Neural crest cell (in vitro differentiated cells): ENCODE results near the gene PXDN. TPM values are rescaled to one million over a fixed set of nuclear protein-coding genes. Genes with fewer than 3 reads are reported as not detected.

Experiments
- DNase-seq: peaks from one replicate; pipeline ENCODE4 v3.0.0; 2021; ENCODE audit warnings: low read depth, mixed read lengths, low spot score
- H3K27ac Mint-ChIP-seq: one replicate; pipeline ENCODE4 v1.8.0; 2021; ENCODE audit warnings: mild to moderate bottlenecking, mixed read lengths; ENCODE audit not compliant: unreplicated experiment
- H3K27me3 Mint-ChIP-seq: 2 replicates; pipeline ENCODE4 v1.8.0; 2021; ENCODE audit warnings: low read depth, mild to moderate bottlenecking, mixed read lengths
- H3K36me3 Mint-ChIP-seq: 2 replicates; pipeline ENCODE4 v1.8.0; 2021; ENCODE audit warnings: low read depth, mild to moderate bottlenecking, mixed read lengths
- H3K4me1 Mint-ChIP-seq: 2 replicates; pipeline ENCODE4 v1.8.0; 2021; ENCODE audit warnings: mixed read lengths
- H3K4me3 Mint-ChIP-seq: one replicate; pipeline ENCODE4 v1.8.0; 2021; ENCODE audit warnings: mild to moderate bottlenecking, mixed read lengths
- H3K9me3 Mint-ChIP-seq: 2 replicates; pipeline ENCODE4 v1.8.0; 2021; ENCODE audit warnings: mixed read lengths
- total RNA-seq: library from RNA; stranded (reverse); gene quantifications from 2 replicates; pipeline ENCODE4 v1.2.1, GENCODE V29; 2021
- TF ChIP-seq, protein P1 (sequence below): fragments of 200-600 bp; sonication (generic); conservative IDR thresholded peaks from 2 replicates; pipeline ENCODE4 v1.5.0; 2021; ENCODE audit warnings: antibody characterized with exemption, mild to moderate bottlenecking

PXDN gene
- total RNA-seq, 1 donor from 2014 or later: 218 TPM

DNA sequence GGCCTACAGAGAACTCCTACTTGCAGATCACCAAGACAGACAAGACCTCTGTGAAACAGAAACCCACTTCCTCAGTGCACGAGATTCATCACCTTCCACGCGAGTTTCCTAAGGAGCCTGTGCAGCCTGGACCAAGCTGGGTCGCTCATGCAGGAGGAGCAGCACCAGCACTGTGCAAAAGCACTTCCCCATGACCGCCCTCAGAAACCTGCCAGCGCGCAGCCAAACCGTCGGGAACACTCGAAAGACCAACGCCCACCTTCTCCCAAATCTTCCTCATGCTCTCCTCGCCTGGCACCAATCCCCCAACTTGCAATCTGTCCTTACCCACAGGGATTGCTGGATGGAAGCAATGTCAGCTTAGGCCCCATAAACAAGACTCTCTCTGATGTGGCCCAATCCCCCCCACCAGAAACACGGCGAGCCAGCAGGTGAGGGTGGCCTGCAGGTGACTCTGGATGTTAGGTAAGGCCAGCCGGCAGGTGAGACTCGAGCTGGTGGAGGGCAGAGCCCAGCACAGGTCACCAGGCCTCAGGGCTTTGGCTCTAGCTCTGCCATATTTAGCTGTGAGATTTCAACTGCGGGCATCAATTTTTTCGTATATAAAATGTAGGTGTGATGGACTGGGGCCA is 69.4 kb downstream of the PXDN start:
- Mint-ChIP-seq H3K4me1 (no peaks in the 10 kb centered on the region), H3K27me3 (no peaks in the 10 kb centered on the region), H3K27ac (peak overlapping the region; percentile 52), H3K9me3 (no peaks in the 10 kb centered on the region), H3K36me3 (peaks cover 11% of the 10 kb centered on the region), H3K4me3 (no peak overlapping the region)
- TF ChIP-seq, protein P1, sequence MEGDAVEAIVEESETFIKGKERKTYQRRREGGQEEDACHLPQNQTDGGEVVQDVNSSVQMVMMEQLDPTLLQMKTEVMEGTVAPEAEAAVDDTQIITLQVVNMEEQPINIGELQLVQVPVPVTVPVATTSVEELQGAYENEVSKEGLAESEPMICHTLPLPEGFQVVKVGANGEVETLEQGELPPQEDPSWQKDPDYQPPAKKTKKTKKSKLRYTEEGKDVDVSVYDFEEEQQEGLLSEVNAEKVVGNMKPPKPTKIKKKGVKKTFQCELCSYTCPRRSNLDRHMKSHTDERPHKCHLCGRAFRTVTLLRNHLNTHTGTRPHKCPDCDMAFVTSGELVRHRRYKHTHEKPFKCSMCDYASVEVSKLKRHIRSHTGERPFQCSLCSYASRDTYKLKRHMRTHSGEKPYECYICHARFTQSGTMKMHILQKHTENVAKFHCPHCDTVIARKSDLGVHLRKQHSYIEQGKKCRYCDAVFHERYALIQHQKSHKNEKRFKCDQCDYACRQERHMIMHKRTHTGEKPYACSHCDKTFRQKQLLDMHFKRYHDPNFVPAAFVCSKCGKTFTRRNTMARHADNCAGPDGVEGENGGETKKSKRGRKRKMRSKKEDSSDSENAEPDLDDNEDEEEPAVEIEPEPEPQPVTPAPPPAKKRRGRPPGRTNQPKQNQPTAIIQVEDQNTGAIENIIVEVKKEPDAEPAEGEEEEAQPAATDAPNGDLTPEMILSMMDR: no peak
- no peak for DNase-seq

DNA sequence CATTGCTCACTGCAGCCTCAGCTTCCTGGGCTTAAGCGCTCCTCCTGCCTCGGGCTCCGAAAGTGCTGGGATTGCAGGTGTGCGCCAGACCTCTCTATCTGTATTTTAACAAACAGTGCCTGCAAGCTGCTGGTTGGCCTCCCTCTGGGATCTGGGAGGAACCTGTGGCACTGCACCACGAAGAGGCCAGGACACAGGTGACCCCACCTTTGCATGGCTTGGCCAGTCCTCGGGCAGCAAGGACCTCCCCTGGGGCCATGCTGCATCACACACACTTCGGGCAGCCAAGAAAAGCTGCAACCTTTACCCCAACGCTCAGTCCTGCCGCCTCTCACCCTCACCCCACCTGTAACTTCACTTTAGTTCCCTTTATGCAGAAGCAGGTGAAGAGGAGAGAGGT is 70.0 kb downstream of the PXDN start:
- H3K36me3 Mint-ChIP-seq: peaks cover 14% of the 10 kb centered on the region
- TF ChIP-seq, protein P1: no peak
- H3K27ac Mint-ChIP-seq: no peak overlapping the region
- no peaks in the 10 kb centered on the region for H3K27me3 Mint-ChIP-seq
- DNase-seq: no peak
- no peaks in the 10 kb centered on the region for H3K9me3 Mint-ChIP-seq
- H3K4me3 Mint-ChIP-seq: no peak overlapping the region
- no peaks in the 10 kb centered on the region for H3K4me1 Mint-ChIP-seq

DNA sequence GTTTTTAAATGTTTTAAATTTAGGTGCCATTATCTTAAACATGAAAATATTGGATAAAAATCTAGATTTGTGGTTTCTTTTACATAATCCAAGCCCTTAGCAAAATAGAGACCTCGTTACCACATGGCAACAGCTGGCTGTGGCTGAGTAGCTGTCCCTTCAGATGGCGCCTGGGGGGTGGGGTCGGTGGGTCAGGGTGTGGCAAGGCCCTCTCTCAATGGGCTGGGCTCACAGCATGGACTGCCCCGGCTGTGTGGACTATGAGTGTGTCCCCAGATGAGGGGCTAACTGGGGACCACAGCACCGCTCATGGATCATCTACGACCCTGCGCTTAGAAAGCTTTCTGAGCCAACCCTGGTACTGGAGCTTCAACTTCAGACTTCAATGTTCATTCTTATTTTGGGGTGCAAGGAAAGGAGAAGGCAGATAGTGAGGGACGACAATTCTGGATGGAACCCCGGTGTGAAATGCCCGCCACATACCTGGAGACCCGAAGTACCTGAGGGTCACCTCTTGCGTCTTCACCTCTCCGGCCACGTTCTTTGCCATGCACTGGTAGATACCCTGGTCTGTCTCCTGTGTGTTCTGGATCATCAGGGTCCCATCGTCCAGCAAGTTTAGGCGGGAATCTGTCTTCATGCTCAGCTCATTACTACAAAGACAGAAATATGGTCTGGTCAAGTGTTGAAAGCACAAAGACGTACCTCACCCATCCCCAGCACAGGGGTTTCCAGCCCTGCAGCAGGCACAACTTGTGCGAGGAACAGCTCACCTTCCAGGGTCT is 71.0 kb downstream of the PXDN start:
- H3K27ac Mint-ChIP-seq: no peak overlapping the region
- H3K4me3 Mint-ChIP-seq: no peak overlapping the region
- peaks cover 21% of the 10 kb centered on the region for H3K36me3 Mint-ChIP-seq
- H3K9me3 Mint-ChIP-seq: no peaks in the 10 kb centered on the region
- no peaks in the 10 kb centered on the region for H3K4me1 Mint-ChIP-seq
- TF ChIP-seq, protein P1: no peak
- H3K27me3 Mint-ChIP-seq: no peaks in the 10 kb centered on the region
- no peak for DNase-seq

DNA sequence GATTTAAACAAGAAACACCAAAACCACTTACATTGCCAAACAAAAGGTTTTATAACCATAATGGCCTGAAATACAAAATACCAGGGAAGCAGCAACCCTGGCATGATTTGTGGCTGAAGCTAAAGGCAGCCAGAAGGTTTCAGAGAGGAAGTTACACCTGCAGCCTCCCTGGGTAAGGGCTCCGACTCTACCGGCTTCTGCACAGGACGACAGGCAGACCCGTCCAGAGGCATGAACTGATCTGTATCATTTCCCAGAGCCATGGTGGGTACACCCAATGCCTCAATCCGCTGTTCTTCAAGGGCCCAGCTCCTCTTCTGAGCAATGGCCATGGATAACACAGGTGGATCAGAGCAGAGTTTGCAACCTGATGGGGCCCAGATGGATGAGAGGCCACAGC is 71.6 kb downstream of the PXDN start:
- TF ChIP-seq, protein P1: no peak
- Mint-ChIP-seq H3K36me3 (peaks cover 22% of the 10 kb centered on the region), H3K27ac (no peak overlapping the region), H3K27me3 (no peaks in the 10 kb centered on the region), H3K4me1 (no peaks in the 10 kb centered on the region), H3K4me3 (no peak overlapping the region), H3K9me3 (no peaks in the 10 kb centered on the region)
- DNase-seq: no peak

DNA sequence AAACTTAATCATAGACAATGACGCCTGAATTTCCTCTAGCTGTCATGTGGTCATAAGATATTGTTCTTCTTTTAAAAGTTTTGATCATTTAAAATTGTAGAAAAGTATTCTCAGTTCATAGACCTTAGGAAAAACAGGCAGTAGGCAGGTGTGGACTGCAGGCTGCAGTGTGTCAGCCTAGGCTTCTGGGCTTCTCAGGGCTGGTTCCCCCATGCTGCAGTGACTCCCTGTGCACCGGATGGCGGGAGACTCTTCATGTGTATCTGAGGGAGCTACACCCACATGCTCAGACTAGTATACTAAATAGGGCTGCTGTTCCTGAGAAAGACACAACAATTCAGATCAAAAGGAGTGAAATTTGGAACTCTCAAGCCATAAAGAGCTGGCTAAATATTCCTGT is 72.4 kb downstream of the PXDN start:
- Mint-ChIP-seq H3K27me3 (no peaks in the 10 kb centered on the region), H3K4me1 (no peaks in the 10 kb centered on the region), H3K27ac (no peak overlapping the region), H3K4me3 (no peak overlapping the region), H3K9me3 (no peaks in the 10 kb centered on the region), H3K36me3 (peaks cover 24% of the 10 kb centered on the region)
- no peak for DNase-seq
- TF ChIP-seq, protein P1: no peak
